HUES64 (cell line): ENCODE measurements around the gene ANKRD18A.
"Not testable (repeated sequence)": the region's sequence is repeated elsewhere in the genome, so short reads cannot be mapped to it uniquely, and the experiment has no call there.

ENCODE experiments used
- H3K27ac ChIP-seq: 2 replicates; pipeline ENCODE4 v1.7.0; 2013; ENCODE audit warnings: low read depth, low read length, inconsistent platforms
- H3K27me3 ChIP-seq: 2 replicates; pipeline ENCODE4 v1.6.1; 2013; ENCODE audit warnings: mild to moderate bottlenecking, low read length; ENCODE audit not compliant: insufficient read depth
- H3K36me3 ChIP-seq: 2 replicates; pipeline ENCODE4 v1.6.1; 2013; ENCODE audit warnings: mild to moderate bottlenecking, low read length; ENCODE audit not compliant: insufficient read depth
- H3K4me1 ChIP-seq: 2 replicates; pipeline ENCODE4 v1.6.1; 2013; ENCODE audit warnings: mild to moderate bottlenecking, low read length, moderate library complexity; ENCODE audit not compliant: insufficient read depth
- H3K4me3 ChIP-seq: 2 replicates; pipeline ENCODE4 v1.5.1; 2013; ENCODE audit warnings: mild to moderate bottlenecking, low read length, moderate library complexity
- H3K9ac ChIP-seq: 2 replicates; pipeline ENCODE4 v1.6.1; 2013; ENCODE audit warnings: mild to moderate bottlenecking, low read depth, low read length
- H3K9me3 ChIP-seq: 2 replicates; pipeline ENCODE4 v1.6.1; 2013; ENCODE audit warnings: low read depth, low read length; ENCODE audit not compliant: insufficient read depth
- WGBS: fragments of 150-250, 120-280 bp; methylation state at CpG from one replicate; pipeline ENCODE4 v1.1.7; 2013; ENCODE audit warnings: missing lambda C conversion rate; 5-methylcytosine and 5-hydroxymethylcytosine counted together

ANKRD18A gene

GRCh38 chr9:38566048-38566447 lies 54.3 kb downstream of the ANKRD18A start:
- not testable (repeated sequence) for H3K9me3 ChIP-seq, H3K4me1 ChIP-seq, H3K9ac ChIP-seq, H3K27me3 ChIP-seq, H3K4me3 ChIP-seq, H3K27ac ChIP-seq, H3K36me3 ChIP-seq
- no CpG with 5 or more reads among the region's 1 CpG for WGBS

- not testable (repeated sequence) for H3K27me3 ChIP-seq, H3K9ac ChIP-seq, H3K9me3 ChIP-seq, H3K4me1 ChIP-seq, H3K36me3 ChIP-seq, H3K4me3 ChIP-seq, H3K27ac ChIP-seq
- WGBS = 100% methylated on average over 1 of the region's 4 CpGs
These were observed 55.2 kb downstream of the ANKRD18A start for GRCh38 chr9:38565178-38565577.

- H3K4me3 ChIP-seq, H3K9ac ChIP-seq, H3K27me3 ChIP-seq, H3K9me3 ChIP-seq, H3K4me1 ChIP-seq, H3K27ac ChIP-seq, H3K36me3 ChIP-seq: not testable (repeated sequence)
- no CpG with 5 or more reads among the region's 1 CpG for WGBS
These were observed 56.5 kb downstream of the ANKRD18A start for GRCh38 chr9:38563911-38564310.

GRCh38 chr9:38561134-38561533 lies 59.3 kb downstream of the ANKRD18A start:
- WGBS = 85% methylated on average over 2 of the region's 2 CpGs
- H3K27me3 ChIP-seq, H3K36me3 ChIP-seq, H3K4me3 ChIP-seq, H3K4me1 ChIP-seq, H3K27ac ChIP-seq, H3K9ac ChIP-seq, H3K9me3 ChIP-seq: not testable (repeated sequence)

- not testable (repeated sequence) for H3K9ac ChIP-seq, H3K4me3 ChIP-seq, H3K27me3 ChIP-seq, H3K36me3 ChIP-seq, H3K4me1 ChIP-seq, H3K9me3 ChIP-seq, H3K27ac ChIP-seq
- 86% methylated on average over 1 of the region's 3 CpGs for WGBS
These were observed 61.2 kb downstream of the ANKRD18A start for GRCh38 chr9:38559172-38559571.

- H3K9me3 ChIP-seq, H3K4me3 ChIP-seq, H3K27ac ChIP-seq, H3K36me3 ChIP-seq, H3K4me1 ChIP-seq, H3K9ac ChIP-seq, H3K27me3 ChIP-seq: not testable (repeated sequence)
- 63% methylated on average over 1 of the region's 1 CpG for WGBS
These were observed 62.6 kb downstream of the ANKRD18A start for GRCh38 chr9:38557746-38558145.

- not testable (repeated sequence) for H3K9ac ChIP-seq, H3K27me3 ChIP-seq, H3K27ac ChIP-seq, H3K9me3 ChIP-seq, H3K36me3 ChIP-seq, H3K4me3 ChIP-seq, H3K4me1 ChIP-seq
- 97% methylated on average over 2 of the region's 2 CpGs for WGBS
These were observed 65.4 kb downstream of the ANKRD18A start for GRCh38 chr9:38554966-38555365.

GRCh38 chr9:38553019-38553418 lies 67.4 kb downstream of the ANKRD18A start:
- not testable (repeated sequence) for H3K9me3 ChIP-seq, H3K9ac ChIP-seq, H3K27me3 ChIP-seq, H3K4me1 ChIP-seq, H3K27ac ChIP-seq, H3K4me3 ChIP-seq, H3K36me3 ChIP-seq
- WGBS = 88% methylated on average over 4 of the region's 4 CpGs

- not testable (repeated sequence) for H3K27me3 ChIP-seq, H3K4me3 ChIP-seq, H3K36me3 ChIP-seq, H3K4me1 ChIP-seq, H3K27ac ChIP-seq, H3K9me3 ChIP-seq, H3K9ac ChIP-seq
- WGBS = 100% methylated on average over 1 of the region's 2 CpGs
These were observed 73.8 kb downstream of the ANKRD18A start for GRCh38 chr9:38546497-38547163.

- not testable (repeated sequence) for H3K27me3 ChIP-seq, H3K27ac ChIP-seq, H3K9ac ChIP-seq, H3K36me3 ChIP-seq, H3K4me1 ChIP-seq, H3K9me3 ChIP-seq, H3K4me3 ChIP-seq
- whole genome bisulfite sequencing = 88% methylated on average over 5 of the region's 5 CpGs
These were observed 79.9 kb downstream of the ANKRD18A start for GRCh38 chr9:38540535-38540934.

- Histone ChIP-seq H3K4me3 (no peak overlapping the region), H3K27me3 (no peaks in the 10 kb centered on the region), H3K4me1 (no peaks in the 10 kb centered on the region; the same call in 1 of the 2 replicates), H3K9ac (no peak overlapping the region), H3K27ac (no peak overlapping the region), H3K9me3 (peaks cover 3% of the 10 kb centered on the region; the same call in 1 of the 2 replicates), H3K36me3 (no peaks in the 10 kb centered on the region)
These were observed 91.1 kb downstream of the ANKRD18A start for GRCh38 chr9:38529317-38529716.

GRCh38 chr9:38527503-38527902 lies 92.9 kb downstream of the ANKRD18A start:
- Histone ChIP-seq H3K4me3 (no peak overlapping the region), H3K9ac (no peak overlapping the region), H3K9me3 (peaks cover 3% of the 10 kb centered on the region; the same call in 1 of the 2 replicates), H3K4me1 (no peaks in the 10 kb centered on the region; the same call in 1 of the 2 replicates), H3K27ac (no peak overlapping the region), H3K27me3 (no peaks in the 10 kb centered on the region), H3K36me3 (no peaks in the 10 kb centered on the region)
- WGBS = 86% methylated on average over 10 of the region's 10 CpGs
